BJ (cell line): ENCODE results near the gene SLC2A4. TPM values are rescaled to one million over a fixed set of nuclear protein-coding genes. Genes with fewer than 3 reads are reported as not detected.

ENCODE experiments used
- polyA plus RNA-seq: library from polyadenylated mRNA; depleted of rRNA; stranded (reverse); fragments of >200 nt; gene quantifications from 2 replicates; pipeline ENCODE4 v1.2.3, GENCODE V29; 2011; rRNA removed
- small RNA-seq: library from RNA; depleted of rRNA; stranded (forward); fragments of <200 nt; gene quantifications from one replicate; pipeline ENCODE3, GENCODE V24; 2012; ENCODE audit warnings: low replicate concordance, low read depth; ENCODE audit not compliant: insufficient read length

The SLC2A4 gene
- polyA plus RNA-seq, 1 experiment = 0.36 TPM

Small RNAs within 50 kb of the gene (small RNA-seq; reads per million reads assigned to genes)
- gene AC026954.2 (not detected), gene RF00019 (not detected)

Other genes with a start within 250 kb of the SLC2A4 start
- 1.4 and 2.8 TPM in 2 replicates for gene SLC16A13, start 245.7 kb upstream of the SLC2A4 start, polyA plus RNA-seq
- gene SLC16A11, start 237.6 kb upstream of the SLC2A4 start, polyA plus RNA-seq = not detected in 2 replicates
- not detected in 2 replicates for gene CLEC10A, start 201.5 kb upstream of the SLC2A4 start, polyA plus RNA-seq
- gene ASGR2, start 166.9 kb upstream of the SLC2A4 start, polyA plus RNA-seq = not detected in 2 replicates
- gene ASGR1, start 102.3 kb upstream of the SLC2A4 start, polyA plus RNA-seq = 0.56 and 0.59 TPM in 2 replicates
- 13.3 and 20.4 TPM in 2 replicates for gene DLG4, start 61.9 kb upstream of the SLC2A4 start, polyA plus RNA-seq
- gene ACADVL, start 61.8 kb upstream of the SLC2A4 start, polyA plus RNA-seq = 335 and 517 TPM in 2 replicates
- gene DVL2, start 47.2 kb upstream of the SLC2A4 start, polyA plus RNA-seq = 3.6 and 5.0 TPM in 2 replicates
- 59.0 and 72.8 TPM in 2 replicates for gene PHF23, start 42.3 kb upstream of the SLC2A4 start, polyA plus RNA-seq
- gene GABARAP, start 39.3 kb upstream of the SLC2A4 start, polyA plus RNA-seq = 762 and 865 TPM in 2 replicates
- 117 and 129 TPM in 2 replicates for gene CTDNEP1, start 30.0 kb upstream of the SLC2A4 start, polyA plus RNA-seq
- gene ELP5, start 29.5 kb upstream of the SLC2A4 start, polyA plus RNA-seq = 29.8 and 35.6 TPM in 2 replicates
- 1.5 and 2.1 TPM in 2 replicates for gene CLDN7, start 19.2 kb upstream of the SLC2A4 start, polyA plus RNA-seq
- gene YBX2, start 12.9 kb downstream of the SLC2A4 start, polyA plus RNA-seq = 0.11 TPM in 2 replicates
- gene EIF5A, start 25.9 kb downstream of the SLC2A4 start, polyA plus RNA-seq = 556 and 579 TPM in 2 replicates
- gene GPS2, start 33.6 kb downstream of the SLC2A4 start, polyA plus RNA-seq = 12.7 and 37.4 TPM in 2 replicates
- gene NEURL4, start 47.6 kb downstream of the SLC2A4 start, polyA plus RNA-seq = 8.0 and 14.9 TPM in 2 replicates
- 1.7 and 2.0 TPM in 2 replicates for gene ACAP1, start 54.8 kb downstream of the SLC2A4 start, polyA plus RNA-seq
- 16.2 and 19.8 TPM in 2 replicates for gene KCTD11, start 70.4 kb downstream of the SLC2A4 start, polyA plus RNA-seq
- gene TMEM95, start 73.4 kb downstream of the SLC2A4 start, polyA plus RNA-seq = not detected in 2 replicates
- 1.7 and 2.2 TPM in 2 replicates for gene TNK1, start 99.4 kb downstream of the SLC2A4 start, polyA plus RNA-seq
- 40.1 and 76.1 TPM in 2 replicates for gene PLSCR3, start 112.8 kb downstream of the SLC2A4 start, polyA plus RNA-seq
- 65.4 and 101 TPM in 2 replicates for gene TMEM256, start 122.4 kb downstream of the SLC2A4 start, polyA plus RNA-seq
- gene NLGN2, start 126.1 kb downstream of the SLC2A4 start, polyA plus RNA-seq = 6.0 and 8.5 TPM in 2 replicates
- not detected in 2 replicates for gene SPEM1, start 138.6 kb downstream of the SLC2A4 start, polyA plus RNA-seq
- not detected in 2 replicates for gene SPEM2, start 143.9 kb downstream of the SLC2A4 start, polyA plus RNA-seq
- not detected in 2 replicates for gene SPEM3, start 147.1 kb downstream of the SLC2A4 start, polyA plus RNA-seq
- gene TMEM102, start 153.7 kb downstream of the SLC2A4 start, polyA plus RNA-seq = 1.8 and 3.0 TPM in 2 replicates
- 0.50 and 0.98 TPM in 2 replicates for gene FGF11, start 157.8 kb downstream of the SLC2A4 start, polyA plus RNA-seq
- 6.8 and 7.4 TPM in 2 replicates for gene CHRNB1, start 163.3 kb downstream of the SLC2A4 start, polyA plus RNA-seq
- 23.6 and 25.9 TPM in 2 replicates for gene ZBTB4, start 197.9 kb downstream of the SLC2A4 start, polyA plus RNA-seq
- not detected in 2 replicates for gene SLC35G6, start 199.7 kb downstream of the SLC2A4 start, polyA plus RNA-seq
- gene POLR2A, start 202.6 kb downstream of the SLC2A4 start, polyA plus RNA-seq = 21.5 and 27.7 TPM in 2 replicates